ENCODE measurements around the gene ZMIZ1.

ZMIZ1 gene

DNA sequence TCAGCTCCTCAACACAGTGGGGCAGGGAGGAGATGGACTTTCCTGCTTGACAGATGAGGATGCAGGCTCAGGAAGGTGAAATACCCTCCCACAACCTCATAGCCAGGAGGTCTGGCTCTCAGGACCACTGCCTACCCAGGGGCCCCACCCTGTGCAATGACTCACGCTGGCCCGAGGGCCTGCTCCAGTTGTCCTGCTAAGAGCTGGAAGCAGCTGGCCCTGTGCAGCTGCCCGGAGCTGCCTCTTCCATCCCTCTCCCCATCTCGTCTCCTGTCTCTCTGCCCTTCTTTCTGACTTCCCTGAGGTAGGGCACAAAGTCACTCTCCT lies 123.9 kb downstream of the ZMIZ1 start:
- DNase-seq = no peak

DNA sequence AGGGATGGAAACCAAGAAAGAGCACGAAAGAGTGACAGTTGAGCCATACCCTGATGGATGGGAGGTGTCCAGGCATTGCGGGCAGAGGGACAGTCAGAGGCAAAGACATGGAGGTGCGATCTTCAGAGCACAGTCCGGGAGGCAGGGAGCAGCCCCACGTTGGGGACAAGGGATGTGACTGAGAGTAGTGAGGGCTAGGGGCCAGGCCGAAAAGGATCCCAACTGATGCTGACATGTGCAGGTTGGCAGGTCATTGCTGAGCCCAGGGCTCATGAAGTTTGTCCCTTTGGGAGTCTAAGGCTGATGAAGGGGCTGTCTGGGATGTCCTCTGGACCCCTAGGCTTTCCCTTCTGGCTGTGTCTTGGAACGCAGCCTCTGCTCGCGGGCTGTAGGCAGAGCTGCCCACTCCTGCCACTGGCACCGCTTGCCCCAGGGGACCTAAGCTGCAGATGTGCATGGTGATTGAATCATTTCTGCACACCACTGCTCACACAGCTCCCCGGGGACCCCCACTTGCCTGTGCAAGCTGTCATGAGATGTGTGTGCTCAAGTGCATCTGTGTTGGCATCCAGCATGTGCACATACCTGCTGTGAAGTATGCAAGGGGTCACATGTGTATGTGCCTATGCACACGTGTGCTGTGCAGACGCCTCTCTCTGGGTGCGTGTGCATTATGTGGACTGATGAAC lies 125.1 kb downstream of the ZMIZ1 start:
- DNase-seq = no peak

DNA sequence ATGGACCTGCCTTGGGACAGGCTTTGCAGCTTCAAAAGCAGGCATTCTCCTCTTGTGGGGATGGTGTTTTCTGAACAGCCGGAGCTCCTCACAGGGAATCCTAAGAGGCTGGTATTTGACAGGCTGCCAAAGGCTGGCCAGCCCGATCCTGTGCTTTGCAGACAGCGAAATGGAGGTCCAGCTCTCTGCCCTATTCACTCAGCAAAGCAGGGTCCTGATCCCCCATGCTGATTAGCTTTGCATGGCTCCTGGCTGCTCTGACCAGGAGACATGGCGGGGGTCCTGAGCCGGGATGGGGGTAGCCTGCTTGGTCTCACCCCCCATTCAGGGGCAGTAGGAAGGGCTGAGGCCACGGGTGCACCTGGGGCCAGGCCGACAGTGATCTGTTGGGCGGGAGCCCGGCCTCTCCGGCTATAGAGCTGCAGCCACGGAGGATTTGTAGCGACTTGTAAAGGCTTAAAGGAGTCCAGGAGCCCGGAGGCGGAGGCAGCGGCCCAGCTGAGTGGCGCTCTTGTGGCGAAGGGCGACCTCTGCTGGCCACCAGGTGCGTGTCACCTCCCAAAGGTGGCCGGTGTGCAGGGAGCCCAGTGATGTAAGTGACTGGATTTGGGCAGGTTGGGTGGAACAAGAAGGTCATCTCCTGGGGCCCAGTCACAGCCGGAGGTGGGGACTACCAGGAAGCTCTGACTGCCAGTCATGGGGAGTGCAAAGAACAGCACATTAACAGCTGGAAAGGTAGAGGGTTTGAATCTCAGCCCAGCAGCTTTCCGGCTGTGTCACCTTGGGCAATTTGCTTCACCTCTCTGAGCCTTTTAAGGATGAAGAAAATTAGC lies 126.5 kb downstream of the ZMIZ1 start:
- DNase-seq = peak; percentile 68

DNA sequence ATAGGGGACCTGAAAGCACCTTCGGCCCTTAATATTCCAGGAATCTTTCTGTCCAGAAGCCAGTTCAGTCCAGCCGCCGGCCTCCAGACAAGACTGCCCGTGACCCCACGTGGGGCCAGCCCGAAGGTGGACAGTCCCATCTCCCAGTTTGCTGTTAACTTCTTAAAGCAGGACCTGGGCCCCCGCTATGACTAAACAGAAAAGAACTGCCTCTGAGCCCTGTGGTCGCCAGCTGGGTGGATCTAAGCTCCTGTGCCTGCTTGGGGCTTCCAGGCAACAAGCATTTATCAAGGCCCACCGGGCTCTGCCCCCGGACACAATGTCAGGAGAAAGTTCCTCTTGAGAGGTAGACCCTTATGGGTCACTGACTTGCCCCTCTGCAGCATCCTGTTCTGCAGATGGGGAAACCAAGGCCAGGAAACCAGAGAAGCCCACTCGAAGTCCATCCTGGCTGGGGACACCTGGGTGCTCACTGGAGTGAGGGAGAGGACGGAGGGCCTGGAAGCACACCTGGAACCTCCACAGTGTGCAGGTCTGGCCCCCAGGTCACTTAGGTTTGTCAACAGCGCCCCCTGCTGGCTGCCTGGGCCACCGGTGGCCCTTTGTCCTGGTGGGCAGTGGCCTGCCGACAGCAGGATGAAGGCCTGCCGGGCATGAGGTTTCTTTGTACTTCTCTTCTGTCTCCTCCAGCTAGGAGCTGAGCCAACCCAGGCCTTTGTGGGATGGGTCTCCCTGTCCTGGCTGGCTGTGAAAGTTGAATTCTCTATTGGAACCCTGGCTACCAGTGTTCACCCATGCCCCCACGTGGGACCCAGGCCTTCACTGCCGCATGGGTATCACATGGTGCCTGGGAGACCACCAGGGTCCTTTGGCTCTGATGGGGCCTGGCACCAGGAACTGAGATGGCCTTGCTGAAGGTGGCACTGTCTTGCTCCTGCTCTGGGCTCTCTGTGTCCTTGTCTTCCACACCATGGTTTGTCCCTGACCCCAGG lies 128.0 kb downstream of the ZMIZ1 start:
- peak; percentile 60 for DNase-seq

DNA sequence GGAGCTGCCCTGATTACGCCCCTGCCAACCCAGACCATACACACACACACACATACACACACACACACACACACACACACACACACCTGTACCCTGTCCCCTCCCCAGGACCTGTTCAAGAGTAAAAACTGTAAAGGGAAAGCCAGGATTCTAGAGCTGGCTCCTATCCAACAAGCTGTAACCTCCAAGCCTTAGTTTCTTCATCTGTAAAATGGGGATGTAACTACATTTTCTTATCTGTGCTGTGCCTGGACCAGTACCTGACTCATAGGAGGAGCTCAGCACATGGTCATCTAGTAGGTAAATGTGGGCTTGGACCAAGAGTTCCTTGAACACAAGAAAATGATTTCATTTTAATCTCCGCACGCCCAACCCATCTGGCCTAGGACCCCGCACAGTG lies 128.8 kb downstream of the ZMIZ1 start:
- no peak for DNase-seq

DNA sequence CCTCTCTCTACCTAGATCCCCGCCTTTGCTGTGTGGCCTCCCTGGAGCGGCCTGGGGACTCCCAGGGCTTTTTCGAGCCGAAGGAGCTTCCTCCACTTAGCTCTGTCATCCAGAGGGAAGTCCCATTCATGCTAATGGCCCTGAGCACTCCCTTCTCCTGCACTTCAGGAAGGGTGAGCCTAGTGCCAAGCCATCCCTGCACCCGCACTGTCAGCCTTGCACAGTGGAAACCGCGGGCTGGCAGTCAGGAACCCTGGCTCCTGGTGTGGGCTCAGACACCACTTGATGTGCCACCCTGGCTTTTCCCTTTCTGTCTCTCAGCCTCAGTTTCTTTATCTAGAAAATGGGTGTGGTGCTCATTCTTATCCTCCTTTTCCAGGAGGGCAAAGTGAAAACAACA lies 131.6 kb downstream of the ZMIZ1 start:
- DNase-seq = no peak

DNA sequence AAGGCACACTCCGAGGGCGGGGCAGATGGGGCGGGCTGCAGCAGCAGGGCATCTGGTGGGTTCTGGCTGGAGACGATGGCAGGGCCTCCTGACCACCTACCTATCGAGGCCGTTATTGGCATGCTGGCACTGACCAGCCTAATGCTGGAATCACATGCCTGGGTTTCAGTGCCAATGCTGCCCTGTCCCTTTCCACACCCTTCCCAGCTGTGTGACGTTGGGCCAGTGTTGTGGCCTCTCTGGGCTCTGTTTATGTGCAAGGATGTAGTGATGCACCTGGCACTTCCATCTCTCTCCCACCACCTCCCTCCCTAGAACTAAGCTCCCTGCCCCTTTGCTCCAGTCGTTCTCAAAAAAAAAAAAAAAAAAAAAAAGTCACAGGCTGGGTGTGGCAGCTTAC lies 132.9 kb downstream of the ZMIZ1 start:
- no peak for DNase-seq

DNA sequence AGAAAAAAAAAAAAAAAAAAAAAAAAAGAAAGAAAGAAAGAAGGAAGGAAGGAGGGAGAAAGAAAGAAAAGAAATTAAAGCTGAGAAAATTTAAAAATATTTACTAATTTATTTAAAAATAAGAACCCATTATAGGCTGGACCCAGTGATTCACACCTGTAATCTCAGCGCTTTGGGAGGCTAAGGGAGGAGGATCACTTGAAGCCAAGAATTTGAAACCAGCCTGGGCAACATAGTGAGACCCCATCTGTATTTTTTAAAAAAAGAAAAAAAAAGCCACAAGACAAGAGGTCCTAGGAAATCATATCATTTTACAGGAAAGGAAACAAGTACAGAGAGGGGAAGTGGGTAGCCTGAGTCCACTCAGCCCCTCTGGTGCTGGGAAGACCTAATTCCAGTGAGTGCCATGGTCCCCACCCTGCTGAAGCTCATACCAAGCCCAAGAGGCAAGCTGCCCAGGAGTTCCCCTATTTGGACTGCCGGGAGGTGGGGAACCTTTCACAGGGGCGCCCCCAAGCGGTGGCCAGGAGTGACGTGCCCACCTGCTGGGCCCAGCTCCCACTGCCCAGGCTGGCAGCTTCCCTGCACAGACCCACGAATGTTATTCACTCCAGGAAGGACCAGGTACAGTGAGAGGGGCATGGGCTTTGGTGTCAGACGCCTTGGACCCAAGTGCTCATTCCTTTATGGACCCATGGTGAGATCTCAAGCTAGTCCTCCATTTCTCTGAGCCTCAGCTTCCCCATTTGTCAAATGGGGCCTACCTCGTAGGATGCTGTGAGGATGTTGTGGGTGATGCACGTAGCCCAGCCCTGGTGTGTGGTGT lies 133.6 kb downstream of the ZMIZ1 start:
- peak; percentile 9 for DNase-seq

DNA sequence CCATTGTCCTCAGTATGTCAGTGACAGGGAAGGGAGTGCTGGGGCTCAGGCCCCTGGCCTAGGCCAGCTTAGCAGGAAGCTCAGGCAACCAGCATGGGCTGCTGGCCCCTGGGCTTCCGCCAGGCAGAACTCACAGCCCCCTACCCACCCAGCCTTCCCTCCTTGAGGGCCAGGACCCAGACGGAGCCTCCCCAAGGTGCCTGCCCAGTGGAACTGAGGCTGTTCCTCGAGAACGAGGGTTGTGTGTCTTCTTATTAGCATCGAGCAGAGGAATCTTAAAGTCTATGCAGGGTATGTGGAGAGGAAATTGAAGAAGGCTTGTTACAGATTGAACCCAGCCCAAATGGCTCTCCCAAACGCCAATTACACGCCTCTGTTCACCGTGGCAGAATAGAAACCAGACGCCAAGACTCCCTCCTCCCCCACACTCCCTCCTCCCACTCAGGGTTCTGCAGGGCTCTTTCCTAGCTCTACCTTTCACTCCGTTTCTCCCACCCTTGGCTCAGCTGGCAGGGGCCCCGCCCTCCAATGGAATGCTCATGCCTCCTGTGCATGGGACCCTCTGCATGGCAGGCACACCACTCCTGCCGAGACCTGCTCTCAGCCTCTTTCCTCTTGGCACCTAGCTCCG lies 134.4 kb downstream of the ZMIZ1 start:
- DNase-seq = no peak

DNA sequence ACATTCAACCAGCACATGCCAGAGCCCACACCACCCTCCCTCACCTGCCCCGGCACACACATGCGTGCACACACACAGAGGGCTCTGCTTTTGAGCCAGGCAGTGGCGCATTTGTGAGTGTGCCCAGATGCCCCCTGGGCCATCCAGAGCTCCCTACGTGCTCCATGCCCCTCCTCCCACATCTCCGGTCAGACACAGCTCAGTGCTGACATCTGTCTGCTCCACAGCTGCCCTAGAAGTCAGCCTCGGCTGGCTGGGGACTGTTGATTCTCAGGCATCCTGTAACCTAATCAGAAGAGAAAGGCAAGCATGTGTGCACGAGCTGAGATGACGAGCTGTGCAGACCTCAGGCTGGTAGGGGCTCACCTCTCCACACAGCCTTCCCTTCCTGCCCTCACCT lies 135.1 kb downstream of the ZMIZ1 start:
- DNase-seq = no peak

DNA sequence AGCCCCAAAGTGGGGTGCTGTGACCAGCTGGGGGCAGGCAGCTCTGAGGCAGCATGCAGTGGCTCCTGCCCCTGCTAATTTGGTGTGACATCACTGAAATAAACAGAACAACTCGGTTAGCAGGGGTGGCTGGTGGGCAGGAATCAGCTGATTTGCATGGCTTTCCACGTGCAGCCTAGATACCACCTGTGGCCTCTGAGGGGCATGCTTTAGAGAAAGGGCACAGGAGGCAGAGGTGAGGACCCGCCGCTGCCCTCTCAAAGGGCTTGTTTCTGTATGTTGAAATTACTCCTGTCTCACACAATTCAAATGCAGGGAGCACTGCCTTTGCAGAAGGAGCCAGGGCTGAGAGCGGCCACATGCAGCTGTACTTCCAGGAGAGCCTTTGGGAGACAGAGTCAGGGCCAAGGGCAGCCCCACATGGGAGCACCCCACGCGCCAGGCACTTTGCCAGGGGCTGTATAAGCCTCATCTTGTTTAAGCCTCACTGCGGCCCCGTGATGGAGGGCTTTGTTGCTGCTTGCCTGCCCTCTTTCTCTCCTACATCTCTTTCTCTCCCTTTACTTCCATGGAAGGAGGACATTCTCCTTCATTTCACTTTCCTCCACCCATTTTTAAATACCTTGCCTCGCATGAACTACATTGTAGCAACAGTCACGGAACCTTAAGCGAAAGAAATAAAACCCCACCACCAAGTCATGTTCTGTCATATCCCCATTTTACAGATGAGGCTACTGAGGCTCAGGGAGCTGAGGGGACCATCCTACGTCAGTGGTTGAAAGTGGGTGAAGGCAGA lies 137.7 kb downstream of the ZMIZ1 start:
- no peak for DNase-seq

DNA sequence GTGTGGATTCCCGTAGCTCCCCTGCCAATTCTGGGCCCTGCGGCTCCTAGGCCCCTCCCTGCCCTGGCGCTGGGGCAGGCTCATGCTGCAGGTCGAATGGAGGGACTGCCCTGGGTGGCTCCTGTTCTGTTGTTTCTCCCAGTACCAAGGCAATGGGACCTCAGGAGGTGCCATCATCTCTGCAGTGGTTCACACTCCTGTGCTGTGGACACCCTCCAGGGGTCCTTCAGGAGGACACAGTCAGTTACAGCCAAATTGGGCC lies 138.3 kb downstream of the ZMIZ1 start:
- DNase-seq = no peak

DNA sequence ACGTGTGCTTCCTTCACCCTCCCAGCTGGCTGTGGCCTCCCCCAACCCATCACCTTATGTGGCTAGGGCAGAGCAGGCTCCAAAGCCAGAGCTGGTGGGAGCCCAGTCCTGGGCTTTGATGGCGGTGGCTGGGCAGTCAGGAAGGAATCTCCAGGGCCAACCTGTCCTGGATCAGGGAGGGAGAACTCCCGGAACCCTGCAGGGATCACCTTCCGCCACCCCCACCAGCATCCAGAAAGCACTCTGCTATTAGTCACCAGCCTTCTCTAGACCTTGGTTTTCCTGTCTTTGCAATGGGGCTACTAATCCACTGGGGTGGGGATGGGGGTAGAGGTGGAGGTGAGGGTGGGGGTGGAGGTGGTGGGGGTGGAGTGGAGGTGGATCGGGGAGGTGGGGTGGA lies 139.0 kb downstream of the ZMIZ1 start:
- DNase-seq = no peak

DNA sequence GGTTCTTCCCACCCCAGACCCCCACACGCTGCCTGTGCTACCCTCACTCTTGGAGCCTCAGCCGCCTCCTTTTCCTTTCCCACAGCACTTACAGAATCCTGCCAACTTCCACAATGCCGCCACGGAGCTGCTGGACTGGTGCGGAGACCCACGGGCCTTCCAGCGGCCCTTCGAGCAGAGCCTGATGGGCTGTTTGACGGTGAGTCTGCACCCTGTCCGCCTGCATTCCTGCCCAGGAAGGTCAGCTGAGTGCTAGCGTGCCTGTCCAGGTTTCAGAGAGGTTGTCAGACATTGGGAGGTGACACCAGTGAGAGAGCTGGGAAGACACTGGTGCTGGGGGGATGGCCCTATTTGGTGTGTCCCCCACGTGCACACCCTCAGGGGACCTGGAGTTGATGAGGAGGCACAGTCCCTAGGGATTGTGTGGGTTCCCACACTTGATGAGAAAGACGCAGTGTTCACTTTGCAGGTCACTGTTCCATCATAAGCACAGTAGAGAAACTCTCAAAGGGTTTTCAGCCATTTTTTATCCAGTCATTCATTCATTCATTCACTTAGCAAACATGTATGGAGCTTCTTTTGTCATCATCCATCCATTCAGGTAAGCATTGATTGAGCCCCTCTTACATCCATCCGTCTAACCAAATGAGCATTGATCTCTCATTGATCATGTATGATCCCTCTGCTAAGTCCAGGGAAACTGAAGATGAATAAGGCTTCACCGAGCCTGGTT lies 139.7 kb downstream of the ZMIZ1 start:
- no peak for DNase-seq

DNA sequence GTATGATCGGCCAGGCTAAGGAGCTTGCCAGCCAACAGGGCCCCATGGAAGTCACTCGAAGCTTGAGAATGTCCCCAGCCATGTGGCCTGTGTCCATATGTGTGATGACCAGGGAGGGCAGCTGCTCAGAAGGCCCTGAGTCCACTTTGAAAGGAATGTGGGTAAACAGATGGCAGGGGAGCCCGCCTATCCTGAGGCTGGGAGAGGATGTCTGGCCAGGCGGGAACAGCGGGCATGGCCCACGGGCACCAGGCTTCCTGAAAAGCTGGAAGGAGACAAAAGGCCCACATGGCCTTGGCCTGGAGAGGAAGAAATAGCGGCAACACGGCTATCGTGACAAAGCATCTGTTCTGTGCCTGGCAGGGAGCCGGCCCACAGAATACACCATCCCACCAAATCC lies 140.6 kb downstream of the ZMIZ1 start:
- DNase-seq = no peak

DNA sequence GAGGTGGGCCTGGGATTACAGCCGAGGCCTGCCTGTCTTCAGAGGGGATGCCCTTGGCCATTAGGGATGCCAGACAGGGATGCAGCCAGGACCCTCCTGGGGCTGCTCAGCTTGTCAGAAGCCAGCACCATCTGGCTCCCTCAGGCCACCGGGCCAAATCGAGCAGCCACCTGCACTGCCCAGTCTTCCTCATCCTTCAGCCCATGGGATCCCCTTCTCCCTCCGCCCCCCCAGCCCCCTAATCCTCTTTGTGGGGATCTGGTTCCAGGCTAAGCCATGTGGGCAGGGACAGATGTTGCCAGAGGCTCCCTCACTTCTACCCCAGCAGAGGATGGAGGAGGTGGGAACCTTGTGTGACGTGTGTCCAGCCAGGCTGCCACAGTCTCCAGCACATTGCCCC lies 141.1 kb downstream of the ZMIZ1 start:
- DNase-seq = no peak

DNA sequence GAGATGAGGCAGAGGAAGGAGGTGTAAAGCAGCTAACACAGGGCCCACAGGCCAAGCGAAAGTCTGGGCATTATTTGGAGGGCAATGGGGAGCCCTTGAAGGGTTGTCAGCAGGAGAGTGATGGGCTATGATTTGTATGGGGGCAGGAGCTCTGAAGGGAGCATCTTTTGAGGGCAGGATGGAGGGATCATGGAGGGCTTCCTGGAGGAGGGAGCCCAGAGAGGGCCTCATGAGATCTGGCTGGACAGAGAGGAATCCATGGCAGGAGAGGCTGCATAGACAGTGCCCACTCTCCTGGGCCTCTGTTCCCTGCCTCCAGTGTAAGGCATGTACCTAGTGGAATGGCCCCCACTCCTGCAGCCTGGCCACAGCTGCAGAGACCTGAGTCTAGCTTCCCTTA lies 141.9 kb downstream of the ZMIZ1 start:
- DNase-seq = no peak

DNA sequence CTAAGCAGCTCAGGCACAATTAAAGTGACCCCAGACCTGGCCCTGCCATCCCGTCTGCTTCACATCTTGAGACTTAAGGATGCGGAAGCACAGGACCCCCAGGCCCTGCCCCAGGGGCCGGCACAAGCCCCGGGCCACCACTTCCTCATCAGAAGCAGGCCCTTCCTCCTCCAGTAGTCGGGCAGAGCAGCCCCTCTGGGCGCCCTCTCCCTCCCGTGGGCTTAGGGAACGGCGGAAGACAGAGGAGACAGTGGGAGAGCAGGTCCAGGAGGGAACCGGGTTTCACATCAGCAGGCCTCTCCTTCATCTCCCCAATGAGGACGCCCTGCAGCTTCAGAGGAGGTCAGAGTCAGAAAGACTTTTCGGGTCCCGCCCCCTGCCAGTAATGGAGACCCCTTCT lies 142.8 kb downstream of the ZMIZ1 start:
- DNase-seq = no peak

DNA sequence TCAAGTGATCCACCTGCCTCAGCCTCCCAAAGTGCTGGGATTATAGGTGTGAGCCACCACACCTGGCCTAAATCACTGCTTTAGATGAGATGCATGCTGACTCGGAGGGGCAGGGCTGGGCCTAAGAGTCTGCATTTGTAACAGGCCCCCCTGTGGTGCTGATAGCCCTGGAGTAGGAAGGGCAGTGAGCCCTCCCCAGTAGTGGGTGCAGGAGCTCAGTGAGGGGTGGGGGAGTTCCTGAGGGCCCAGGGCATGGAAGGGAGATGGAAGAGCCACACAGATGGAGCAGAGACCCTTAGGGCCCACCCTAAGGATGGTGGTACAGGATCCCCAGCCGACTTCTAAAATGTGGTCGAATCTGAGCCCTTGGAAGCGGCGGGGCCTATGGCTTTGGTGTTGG lies 146.8 kb downstream of the ZMIZ1 start:
- DNase-seq = no peak

DNA sequence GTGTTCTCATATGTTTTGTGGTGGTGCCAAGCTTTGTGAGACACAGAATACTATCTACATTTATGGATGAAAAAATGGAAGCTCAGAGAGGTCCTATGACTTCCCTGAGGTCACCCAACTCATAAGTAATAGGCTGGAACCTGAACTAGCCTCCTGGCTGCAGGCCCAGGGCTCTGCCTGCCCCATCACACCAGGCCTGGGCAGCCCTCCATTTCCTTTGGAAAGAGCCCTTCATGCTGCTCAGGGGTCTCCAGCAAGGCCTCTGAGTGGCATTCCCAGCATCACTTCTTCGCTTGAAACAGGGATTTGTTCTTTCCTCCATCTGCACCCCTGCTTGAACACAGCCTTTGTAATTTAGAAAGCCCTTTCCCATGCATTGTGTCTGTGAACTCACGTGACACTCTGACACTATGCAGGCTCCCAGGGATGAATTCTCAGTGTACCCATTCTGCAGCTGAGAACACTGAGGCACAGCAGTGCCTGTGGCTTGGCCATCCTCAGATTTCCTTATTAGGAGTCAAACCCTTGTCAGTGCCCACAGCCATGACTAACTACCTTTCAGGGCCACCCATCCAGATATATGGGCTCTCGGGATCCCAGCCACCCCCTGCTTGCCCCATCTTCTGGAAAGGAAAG lies 150.7 kb downstream of the ZMIZ1 start:
- DNase-seq = no peak

Measured in stimulated activated naive CD4-positive, alpha-beta T cell treated with Interleukin-2 at 50 U/mL for 16 hours (primary cell).